GM19324 (cell line): Measurements from ENCODE around the gene OR2C1.

Source experiments
- ATAC-seq: cut with Tn5 transposase; IDR thresholded peaks from one replicate; pipeline ENCODE4 v1.9.1; 2021; ENCODE audit warnings: mild to moderate bottlenecking, moderate library complexity; ENCODE audit not compliant: unreplicated experiment, low FRiP score

Gene OR2C1

DNA sequence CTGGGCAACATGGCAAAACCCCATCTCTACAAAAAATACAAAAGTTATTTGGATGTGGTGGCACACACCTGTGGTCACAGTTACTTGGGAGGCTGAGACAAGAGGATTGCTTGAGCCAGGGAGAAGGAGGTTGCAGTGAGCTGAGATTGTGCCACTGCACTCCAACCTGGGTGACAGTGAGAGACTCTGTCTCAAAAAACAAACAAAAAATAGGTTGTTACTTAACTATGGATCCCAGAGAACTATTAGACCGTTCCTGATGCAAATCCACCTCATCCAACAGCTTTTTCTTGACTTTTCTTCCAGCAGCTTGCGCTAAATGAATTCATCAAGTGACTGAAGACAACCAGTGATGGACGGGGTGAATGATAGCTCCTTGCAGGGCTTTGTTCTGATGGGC is at the start of gene OR2C1:
Gene OR2C1, plus strand, starts transcription at position 301 of the 400 bp plus-strand sequence. Its CDS starts 52 bp downstream, at position 353.
- no peak for ATAC-seq

DNA sequence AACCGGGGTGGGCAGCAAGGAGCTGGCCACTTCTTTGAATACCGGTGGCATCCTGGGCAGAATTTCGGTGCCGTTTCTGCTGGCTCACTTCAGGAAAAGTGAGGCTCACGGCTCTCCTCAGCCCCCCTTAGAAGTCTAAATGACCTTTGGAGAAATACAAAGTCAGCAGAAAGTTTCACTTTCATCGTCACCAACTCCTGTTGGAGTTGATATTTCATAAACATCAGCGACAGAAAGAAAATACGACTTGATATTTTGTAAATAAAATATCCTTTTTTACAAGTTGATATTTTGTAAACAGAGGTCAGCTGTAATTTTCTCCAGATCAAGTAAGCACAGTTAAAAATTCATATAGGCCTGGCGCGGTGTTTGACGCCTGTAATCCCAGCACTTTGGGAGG is 49.6 kb upstream of the OR2C1 start:
- no peak for ATAC-seq

DNA sequence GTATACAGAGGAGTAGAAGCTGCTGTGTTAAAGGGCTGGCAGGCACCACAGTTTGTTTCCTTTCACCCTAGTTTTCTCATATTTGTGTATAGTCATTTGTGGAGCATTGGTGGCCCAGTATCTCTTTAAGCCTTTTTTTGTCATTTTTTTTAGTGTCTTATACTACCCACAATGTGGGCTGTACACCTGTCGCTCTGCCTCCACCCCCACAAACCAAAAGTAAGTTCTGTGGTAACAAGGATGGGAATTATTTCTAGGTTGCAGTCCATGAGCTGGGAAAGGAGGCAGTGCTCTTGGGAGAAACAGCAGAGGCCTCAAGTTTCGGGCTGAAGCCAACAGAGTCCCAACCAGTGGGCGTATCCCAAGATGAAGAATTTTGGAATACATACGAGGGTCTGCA is 44.2 kb upstream of the OR2C1 start:
- no peak for ATAC-seq

DNA sequence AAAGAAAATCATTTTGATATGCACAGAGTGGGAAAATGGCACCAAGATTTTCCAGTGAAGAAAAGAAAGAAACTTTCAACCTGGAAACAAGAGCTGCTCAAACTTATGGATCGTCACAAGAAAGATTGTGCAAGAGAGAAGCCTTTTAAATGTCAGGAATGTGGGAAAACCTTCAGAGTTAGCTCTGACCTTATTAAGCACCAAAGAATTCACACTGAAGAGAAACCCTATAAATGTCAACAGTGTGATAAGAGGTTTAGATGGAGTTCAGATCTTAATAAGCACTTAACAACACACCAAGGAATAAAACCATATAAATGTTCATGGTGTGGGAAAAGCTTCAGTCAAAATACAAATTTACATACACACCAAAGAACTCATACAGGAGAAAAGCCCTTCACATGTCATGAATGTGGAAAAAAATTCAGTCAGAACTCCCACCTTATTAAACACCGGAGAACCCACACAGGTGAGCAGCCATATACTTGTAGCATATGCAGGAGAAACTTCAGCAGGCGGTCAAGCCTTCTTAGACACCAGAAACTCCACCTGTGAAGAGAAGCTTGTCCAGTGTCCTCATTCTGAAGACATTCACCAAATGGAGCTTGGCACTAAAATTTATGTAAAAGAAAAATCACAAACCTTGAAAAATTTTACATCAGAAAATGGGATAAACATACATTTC is 38.2 kb upstream of the OR2C1 start:
- no peak for ATAC-seq

DNA sequence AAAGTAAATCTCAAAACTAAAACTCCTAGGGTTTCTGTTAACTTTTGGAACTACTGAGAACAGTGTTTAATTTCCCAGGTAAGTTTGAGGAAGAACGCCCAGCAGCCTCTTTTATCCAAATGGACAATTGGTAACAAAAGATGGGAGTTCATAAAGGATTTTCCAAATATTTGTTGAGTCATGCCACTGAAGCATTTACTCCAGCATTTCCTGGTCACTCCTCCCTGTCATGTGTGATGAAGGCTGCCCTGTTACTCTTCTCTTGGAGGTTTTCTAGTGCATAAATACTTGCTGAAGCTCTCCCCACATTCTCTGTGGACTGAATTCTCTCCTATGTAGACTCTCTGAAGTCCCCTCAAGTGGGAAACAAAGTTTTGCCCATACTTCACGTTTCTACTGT is 33.9 kb upstream of the OR2C1 start:
- no peak for ATAC-seq

DNA sequence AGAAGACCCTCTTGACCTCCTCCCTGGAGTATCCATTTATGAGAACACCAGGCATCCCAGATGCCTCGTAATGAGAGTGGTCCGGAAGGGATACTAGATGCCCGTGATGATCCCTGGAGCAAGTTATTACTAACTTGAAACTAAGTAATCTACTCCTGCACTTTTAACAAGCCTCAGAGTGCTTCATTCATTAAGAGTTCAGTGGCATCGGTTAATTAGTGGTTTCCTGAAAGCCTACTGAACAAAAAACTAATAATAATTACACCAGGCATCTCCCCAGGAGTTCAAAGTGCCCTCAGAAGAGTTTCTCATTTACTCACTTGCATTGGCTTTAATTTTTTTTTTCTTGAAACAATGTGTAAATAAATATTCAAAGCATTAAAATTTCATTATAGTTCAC is 28.2 kb upstream of the OR2C1 start:
- no peak for ATAC-seq

DNA sequence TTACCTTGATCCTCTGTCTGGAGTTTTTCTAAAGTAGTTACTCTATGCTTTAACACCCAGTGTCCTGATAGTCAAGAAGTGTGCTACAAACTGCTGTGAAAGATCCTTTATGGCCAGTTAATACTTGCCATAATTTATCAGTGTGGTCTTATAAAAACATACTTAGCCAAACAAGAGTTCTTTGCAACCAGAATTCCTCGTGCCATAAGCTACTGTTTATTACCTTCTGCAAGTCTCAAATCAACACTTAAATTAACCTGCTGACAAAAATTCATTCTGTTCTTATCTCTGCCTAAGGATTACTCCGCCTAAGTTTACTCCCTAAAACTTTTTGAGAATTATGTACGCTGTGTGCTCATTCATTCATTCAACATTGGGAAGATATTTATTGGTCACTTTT is 27.6 kb upstream of the OR2C1 start:
- no peak for ATAC-seq

DNA sequence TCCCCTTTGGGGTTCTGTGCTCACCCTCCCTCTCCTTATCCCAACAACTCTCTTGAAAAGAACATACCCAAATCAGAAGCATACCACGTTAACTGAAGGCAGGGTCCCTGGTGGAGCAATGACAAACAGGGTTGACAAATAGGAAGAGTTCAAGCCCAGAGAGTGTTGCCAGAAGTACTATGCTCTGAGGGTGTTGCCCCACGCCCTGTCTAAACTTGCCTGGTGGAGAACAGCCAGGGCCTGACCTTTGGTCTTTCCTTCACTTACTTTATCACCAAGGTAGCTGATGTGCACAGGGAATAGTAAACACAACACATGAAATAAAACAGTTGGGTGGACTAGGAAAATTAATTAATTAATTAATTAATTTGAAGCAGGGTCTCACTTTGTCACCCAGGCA is 27.0 kb upstream of the OR2C1 start:
- no peak for ATAC-seq

DNA sequence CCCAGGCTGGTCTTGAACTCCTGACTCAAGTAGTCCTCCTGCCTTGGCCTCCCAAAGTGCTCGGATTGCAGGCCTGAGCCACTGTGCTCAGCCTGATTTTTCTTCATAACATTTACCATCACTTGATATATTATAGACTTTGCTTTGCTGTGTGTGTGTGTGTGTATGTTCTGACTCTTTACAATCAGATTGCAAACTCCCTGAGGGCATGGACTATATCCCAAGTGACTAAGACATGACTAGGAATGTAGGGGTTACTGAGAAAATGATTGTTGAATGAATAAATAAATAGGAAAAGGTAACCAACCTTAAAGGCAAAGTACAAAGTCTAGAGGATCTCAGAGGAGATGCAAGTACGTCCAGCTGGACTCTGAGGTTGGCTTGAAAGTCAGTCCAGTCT is 9.6 kb upstream of the OR2C1 start:
- ATAC-seq = no peak

DNA sequence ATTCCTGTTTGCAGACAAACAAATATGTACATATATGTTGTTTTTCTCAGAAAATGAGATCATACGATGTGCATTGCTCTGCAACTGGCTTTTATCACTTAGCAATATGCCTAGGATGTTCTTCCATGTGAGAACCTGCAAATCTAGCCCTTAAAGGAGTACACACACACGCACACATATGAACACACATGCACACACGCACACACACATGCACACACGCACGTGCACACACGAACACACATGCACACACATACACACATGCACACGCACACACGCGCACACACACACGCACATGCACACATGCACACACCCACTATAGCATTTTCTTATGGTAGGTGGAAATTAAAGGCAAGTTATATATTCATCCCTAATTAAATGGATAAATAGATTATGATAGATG is 8.1 kb upstream of the OR2C1 start:
- no peak for ATAC-seq

DNA sequence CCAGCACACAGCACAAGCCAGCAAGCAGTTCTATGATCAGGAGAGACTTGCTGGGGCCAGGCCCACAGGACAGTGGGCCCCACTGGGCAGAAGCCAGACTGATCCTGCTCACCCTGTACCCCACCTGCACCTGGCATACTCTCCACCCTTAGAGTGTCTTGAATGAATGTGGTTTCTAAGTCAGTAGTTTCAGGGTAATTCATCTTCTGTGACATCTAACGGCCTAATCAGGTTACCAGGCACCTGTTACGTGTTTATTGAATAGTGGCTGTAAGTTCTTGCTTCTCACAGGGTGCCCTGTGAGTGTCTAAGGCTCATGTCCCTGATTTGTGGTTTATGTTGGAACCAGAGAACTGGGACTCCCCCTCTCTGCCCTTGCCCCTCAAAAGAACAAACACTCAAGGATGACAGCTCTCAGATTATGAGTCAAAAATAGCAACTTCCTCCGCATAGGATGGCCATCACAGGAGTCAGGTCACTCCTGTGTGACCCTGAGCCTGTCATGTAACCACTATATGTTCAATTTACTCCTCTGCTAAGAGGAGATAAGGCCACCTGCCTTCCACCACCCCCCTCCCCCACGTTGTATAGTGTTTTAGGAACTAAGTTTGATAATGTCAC is 7.0 kb upstream of the OR2C1 start:
- no peak for ATAC-seq

DNA sequence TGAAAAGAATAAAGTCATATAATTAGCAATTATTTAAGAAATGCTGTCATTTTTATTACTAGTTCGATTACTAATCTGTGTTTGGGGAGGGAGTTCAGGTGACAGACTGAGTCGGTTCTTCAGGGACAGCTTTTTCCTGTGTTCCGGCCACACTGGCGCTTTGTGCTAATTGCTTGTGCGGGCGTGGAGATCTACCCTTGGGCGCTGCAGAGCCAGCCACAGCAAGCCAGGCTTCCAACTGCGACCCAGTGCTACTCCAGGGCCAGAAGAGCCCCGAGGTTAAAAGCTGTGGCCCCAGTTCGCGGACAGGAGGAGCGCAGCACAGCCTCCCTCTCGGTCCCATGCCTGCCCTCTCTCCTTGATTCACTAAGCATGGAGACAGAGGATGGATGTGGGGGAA is 6.5 kb upstream of the OR2C1 start:
- ATAC-seq = no peak

DNA sequence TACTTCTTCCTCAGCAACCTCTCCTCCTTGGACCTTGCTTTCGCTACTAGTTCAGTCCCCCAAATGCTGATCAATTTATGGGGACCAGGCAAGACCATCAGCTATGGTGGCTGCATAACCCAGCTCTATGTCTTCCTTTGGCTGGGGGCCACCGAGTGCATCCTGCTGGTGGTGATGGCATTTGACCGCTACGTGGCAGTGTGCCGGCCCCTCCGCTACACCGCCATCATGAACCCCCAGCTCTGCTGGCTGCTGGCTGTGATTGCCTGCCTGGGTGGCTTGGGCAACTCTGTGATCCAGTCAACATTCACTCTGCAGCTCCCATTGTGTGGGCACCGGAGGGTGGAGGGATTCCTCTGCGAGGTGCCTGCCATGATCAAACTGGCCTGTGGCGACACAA is 429 bp downstream of the OR2C1 start:
- no peak for ATAC-seq

DNA sequence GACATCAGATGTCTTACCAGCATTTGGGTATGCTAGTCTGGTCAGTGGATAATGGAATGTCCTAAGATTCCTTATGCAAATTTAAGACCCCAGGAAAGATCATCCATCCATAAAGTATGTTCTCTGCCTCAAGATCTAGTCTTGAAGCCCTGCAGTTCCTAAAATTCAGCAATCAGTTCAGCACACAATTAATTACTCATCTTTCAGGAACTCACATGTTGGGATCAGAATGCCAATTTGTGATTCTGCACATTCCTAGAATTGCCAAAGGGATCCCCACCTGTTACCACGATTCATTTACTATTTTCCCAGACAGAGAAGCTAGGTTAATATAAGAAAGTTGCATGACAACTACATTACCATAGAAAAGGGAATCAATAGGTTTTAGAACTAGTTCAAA is 3.2 kb downstream of the OR2C1 start:
- no peak for ATAC-seq

DNA sequence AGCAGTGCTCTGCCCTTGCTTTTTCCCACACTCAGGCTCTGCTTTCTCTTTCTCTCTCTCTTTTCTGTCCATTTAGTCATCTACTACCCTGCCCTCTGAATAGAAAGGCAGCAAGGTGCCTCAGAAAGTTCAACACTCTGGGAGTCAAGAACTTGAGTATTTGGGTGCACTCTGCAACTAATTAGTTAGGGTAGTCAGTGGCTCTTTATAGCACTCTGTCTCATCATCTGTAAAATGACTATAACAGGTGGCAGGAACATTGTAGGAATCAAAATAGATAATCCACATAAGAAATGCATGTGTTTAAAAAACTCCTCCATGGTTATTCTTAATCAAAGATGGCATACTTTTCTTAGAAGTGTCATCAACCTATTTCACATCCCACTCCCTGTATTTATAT is 7.2 kb downstream of the OR2C1 start:
- ATAC-seq = no peak

DNA sequence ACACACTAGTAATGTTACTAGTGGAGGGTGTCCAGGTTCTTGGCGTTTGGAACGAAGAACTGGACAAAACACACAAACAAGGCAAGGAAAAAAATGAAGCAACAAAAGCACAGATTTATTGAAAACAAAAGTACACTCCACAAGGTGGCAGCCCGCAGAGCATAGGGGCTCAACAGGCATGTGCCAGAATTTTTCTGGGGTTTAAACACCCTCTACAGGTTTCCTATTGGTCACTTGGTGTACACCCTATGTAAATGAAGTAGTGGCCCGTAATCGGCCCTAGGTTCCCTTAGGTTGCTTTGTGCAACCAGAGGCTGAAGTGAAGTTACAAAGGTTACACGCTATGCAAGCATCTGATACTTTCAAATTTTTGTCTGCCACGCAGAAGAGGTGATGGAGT is 8.1 kb downstream of the OR2C1 start:
- ATAC-seq = no peak

DNA sequence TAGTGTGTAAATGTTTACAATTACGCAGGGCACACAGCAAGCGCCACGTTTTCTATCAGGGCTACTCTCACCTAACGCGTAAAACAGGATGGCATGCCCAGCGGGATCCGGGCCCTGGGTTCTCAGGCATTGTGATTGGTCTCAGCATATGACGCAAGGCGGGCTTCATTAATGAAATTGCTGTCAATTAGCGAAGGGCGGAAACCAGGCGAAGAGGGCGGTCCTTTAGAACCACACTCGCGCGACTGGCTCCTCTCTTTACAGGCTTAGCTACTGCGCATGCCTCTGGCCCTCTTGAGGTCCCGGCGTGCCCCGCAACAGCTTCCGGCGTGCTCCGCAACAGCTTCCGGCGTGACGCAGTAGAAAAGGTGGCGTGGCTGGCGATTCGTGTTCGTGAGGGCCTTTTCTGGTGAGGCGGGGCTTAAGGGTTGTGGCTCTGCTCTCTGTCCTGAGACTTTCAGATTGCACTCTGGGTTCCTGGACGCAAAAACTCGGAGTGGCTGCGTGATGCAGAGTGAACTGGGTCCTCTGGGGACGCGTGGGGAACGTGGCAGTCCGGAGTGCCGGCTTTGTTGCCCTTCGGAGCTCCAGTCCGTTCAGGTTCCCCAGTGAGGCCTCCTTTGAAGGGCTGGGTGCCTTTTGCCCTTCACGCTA is 9.2 kb downstream of the OR2C1 start:
- ATAC-seq = no peak

DNA sequence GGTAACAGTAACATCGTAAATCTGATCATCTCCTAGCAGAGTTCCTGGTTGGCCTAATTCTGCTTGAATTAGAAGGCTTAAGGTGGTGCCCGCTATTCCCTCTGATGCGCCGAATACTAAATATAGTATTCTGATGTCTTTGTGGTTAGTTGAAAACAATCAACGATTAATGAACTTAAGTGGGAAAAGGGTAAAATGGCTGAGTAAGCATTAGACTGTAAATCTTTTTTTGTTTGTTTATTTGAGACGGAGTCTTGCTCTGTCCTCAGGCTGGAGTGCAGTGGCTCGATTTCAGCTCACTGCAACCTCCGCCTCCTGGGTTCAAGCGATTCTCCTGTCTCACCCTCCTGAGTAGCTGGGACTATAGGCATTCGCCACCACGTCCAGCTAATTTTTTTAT is 13.4 kb downstream of the OR2C1 start:
- ATAC-seq = no peak

DNA sequence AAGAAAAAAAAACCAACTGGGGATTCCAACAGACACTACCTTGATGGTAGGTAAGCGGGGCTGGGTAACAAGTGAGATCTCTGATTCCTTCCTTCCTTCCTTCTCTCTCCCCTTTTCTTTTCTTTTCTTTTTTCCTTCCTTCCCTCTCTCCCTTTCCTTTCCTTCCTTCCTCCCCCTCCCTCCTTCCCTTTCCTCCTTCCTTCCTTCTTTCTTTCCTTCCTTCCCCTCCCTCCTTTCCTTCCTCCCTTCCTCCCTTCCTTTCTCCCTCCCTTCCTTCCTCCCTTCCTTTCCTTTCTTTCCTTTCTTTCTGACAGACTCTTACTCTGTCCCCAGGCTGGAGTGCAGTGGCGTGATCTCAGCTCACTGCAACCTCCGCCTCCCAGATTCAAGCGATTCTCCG is 20.0 kb downstream of the OR2C1 start:
- ATAC-seq = no peak

DNA sequence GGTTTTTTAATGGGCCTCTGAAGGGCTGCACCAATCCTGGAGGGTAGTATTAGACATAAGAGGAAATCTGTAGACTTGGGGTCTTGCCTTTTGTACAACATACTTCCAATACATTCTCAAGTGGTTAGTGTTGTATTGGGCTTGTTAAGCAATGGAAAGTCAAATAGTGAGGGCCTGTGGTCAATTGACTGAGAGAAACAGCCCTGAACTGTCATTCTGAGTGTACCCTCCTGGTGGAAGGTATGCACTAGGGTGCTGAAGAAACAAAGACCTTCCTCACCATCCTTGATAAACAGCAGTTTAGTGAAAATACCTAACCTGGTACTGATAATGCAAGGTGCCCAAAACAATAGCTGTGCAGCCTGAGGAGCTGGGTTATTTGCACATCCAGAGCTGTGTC is 22.2 kb downstream of the OR2C1 start:
- ATAC-seq = no peak

DNA sequence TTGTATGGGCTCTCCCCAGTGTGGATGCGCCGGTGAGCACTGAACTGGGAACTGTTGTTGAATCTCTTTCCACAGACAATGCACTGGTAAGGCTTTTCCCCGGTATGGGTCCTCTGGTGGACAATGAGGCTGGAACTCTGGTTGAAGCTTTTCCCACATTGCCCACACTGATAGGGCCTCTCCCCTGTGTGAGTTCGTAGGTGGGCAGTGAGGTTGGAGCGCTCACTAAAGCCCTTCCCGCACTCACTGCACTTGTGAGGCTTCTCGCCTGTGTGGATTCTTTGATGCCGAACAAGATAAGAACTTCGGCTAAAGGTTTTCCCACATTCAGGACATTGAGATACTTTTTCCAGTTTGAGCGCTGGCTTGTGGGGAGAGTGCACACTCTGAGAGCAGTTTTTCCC is 27.4 kb downstream of the OR2C1 start:
- ATAC-seq = no peak

DNA sequence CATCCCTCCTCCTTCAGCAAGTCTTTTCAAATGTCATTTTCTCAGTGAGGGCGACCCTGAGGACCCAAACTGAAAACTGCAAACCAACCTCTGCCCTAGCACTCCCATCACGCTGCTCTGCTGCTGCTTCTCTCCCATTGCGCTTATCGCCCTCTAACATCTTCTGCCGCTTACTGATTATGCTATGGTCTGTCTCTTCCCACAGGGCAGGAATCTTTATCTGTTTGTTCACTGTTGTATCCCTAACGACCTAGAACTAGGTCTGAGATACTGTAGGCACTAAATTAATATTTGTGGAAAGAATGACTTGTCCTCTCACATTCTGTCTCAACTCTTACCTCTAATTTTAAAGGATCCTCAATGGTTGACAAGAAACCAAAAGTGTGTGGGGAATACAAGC is 32.6 kb downstream of the OR2C1 start:
- no peak for ATAC-seq
